ENCODE measurements around the gene DNM3.
"Not testable (repeated sequence)": the region's sequence is repeated elsewhere in the genome, so short reads cannot be mapped to it uniquely, and the experiment has no call there.

DNM3 gene

DNA sequence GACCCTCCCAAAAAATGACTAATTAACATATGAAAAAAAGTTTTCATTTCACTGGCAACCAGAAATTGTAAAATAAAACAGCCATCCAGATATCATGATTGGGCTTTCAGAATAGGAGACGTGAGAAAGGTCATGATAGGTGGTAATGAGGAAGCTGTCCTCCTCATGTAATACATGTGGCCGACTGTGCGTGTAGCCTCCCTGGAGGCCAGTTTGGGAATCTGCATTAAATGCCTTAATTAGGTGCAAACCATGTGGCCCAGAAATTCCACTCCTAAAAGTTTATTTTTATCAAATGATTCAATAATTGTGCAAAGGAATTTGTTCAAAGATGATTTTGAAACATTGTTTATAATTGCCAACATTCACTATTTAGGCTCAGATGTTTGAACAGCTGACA is 451.5 kb downstream of the DNM3 start:
- no peak for DNase-seq

GRCh38 chr1:172293429-172293828 is 452.1 kb downstream of the DNM3 start:
- peak; percentile 71 for DNase-seq

- no peak for DNase-seq
Measured at GRCh38 chr1:172298141-172298540, 456.8 kb downstream of the DNM3 start.

DNA sequence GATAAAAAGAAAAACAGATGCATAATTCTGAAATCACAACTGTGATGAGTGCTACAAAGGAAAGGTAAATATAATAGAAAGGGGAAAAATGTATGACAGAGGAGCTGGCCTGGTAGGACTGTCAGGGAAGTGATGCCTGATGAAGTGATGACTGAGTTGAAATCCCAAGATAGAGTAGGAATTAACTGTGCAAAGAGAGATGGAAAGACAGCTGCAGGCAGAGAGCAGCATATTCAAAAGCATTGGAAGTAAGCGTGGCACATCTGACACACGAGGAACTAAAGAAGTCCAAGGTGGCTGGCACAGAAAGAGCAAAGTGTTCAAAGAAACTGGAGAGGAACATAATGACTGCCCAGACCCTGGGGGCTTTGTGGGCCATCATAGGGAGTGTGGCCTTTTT is 457.6 kb downstream of the DNM3 start:
- DNase-seq = no peak

DNA sequence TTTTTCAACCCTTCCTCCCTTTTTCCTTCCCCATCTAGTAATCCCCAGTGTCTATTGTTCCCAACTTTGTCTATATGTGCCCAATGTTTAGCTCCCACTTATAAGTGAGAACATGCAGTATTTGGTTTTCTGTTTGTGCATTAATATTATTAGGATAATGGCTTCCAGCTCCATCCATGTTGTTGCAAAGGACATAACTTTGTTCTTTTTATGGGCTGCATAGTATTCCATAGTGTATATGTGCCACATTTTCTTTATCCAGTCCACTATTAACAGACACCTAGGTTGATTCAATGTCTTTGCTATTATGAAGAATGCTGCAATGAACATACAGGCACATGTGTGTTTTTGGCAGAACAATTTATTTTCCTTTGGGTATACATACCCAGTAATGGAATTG is 458.2 kb downstream of the DNM3 start:
- DNase-seq = no peak

GRCh38 chr1:172307508-172307907 is 466.2 kb downstream of the DNM3 start:
- not testable (repeated sequence) for DNase-seq

DNA sequence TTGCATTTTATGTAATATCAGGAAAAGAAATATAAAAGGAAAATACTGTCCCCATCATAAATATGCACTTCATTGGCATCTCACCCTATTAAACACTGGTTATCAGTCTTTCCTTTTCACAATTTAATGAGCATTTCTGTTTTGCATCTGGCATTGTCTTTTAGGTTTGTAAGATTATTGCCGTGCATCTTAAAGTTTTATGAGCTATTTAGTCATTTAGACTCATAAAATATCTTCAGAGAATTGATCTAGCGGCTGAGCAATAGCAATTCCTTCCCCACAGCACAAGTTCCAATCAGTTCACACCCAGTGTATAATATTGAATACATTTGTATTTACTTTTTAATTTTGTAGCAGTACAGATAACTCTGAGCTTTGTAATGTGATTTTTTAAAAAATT is 466.8 kb downstream of the DNM3 start:
- no peak for DNase-seq

- DNase-seq = no peak
Measured at GRCh38 chr1:172308577-172308976, 467.3 kb downstream of the DNM3 start.

- peak; percentile 86 for DNase-seq
Measured at GRCh38 chr1:172320733-172321132, 479.4 kb downstream of the DNM3 start.

GRCh38 chr1:172321451-172321850 is 480.2 kb downstream of the DNM3 start:
- peak; percentile 84 for DNase-seq

DNA sequence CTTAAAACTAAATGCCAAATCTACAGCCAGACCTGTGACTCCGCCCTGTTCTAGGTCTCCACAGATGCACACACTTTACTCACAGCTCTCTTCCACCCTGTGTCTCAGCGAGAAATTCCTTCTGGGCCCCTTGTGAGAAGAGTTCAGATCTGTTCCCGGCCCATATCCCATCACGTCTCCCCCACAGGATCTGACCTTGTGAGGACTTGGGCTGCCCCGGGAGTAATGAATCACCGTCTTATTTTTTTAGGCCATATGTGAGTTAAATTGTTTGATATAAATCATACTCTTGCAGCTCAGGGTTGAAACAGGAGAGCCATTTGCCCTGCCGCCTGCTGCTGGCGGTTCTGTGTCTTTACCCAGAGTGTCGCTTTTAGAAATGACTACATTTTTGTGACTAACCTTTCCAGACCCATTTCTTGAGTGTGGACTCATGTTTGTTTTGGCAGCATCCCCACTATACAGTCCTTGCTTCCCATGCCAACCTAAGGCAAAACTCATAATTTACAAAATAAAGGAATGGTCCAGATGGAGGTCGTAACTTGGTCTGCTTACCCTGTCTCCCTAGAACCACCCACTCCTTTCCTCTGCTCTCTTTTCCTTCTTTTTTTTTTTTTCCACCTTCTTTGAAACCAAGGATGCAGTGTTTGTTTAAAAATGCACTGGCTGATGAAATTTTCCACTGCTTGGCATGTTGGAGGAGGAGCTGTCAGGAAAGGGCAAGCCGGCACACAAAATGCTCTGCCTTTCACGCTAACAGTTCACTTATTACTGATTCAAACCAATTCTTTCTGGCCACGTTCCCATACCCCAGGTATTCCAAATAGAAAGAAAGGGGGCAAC is 481.1 kb downstream of the DNM3 start:
- DNase-seq = peak; percentile 99

DNA sequence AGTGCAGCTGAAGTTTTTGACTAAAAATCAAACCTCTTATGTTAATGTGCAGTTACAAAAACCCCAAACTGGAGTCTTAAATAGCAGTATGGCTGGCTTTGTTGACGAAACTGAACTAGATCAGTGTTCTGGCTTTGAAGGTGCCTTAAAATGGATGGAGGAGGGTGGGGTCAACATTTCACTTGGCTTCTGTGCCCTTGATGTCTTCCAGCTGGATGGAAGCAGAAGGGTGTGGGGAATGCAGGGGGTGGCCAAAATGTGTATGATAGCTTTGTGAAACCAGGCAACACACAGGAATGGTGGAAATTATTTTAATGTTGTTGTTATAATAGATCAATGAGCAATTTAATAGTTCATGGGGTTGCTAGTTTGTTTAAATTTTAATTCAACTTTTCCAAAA is 482.4 kb downstream of the DNM3 start:
- no peak for DNase-seq

- no peak for DNase-seq
Measured at GRCh38 chr1:172324086-172324485, 482.8 kb downstream of the DNM3 start.

GRCh38 chr1:172324761-172325160 is 483.5 kb downstream of the DNM3 start:
- no peak for DNase-seq

DNA sequence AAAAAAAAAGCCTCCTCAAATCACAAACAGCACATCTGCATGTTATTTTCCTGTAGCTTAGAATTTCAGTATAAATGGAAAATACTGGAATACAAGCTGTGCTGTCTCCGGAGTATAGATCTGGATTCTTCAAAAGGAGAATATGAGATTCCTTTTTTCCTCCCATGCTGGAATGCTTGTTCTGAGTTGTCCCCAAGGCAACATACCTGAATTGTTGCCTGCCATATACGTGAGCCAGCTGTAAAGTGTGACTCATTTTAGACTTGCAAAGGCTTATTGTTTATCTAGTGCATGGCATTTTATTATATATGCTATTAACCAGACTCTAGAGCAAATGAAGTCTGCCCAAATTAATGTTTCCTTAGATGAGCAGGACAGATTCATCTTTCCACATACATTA is 484.2 kb downstream of the DNM3 start:
- peak; percentile 56 for DNase-seq

GRCh38 chr1:172326136-172326535 is 484.8 kb downstream of the DNM3 start:
- DNase-seq = peak; percentile 46

DNA sequence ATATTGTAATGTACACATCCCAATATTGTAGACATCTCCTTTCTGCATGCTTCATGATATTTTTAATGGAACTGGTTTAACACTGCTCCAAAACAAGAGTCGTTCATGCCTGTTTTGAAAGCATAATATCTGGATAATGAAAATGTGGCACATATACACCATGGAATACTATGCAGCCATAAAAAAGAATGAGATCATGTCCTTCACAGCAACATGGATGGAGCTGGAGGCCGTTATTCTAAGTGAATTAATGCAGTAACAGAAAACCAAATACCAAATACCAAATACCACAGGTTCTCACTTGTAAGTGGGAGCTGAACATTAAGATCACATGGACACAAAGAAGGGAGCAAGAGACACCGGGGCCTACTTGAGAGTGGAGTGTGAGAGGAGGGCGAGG is 487.0 kb downstream of the DNM3 start:
- DNase-seq = no peak

DNA sequence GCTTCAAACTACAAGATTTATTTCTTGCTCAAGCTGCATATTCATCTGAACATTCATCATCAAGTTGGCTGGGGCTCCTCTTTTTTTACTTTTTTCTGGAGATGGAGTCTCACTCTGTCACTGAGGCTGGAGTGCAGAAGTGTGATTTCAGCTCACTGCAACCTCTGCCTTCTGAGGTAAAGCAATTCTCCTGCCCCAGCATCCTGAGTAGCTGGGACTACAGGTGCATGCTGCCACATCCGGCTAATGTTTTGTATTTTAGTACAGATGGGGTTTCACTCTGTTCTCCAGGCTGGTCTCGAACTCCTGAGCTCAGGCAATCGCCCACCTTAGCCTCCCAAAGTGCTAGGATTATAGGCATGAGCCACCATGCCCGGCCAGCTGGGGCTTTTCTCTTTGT is 490.9 kb downstream of the DNM3 start:
- DNase-seq = no peak

GRCh38 chr1:172335377-172335776 is 494.1 kb downstream of the DNM3 start:
- DNase-seq = no peak

DNA sequence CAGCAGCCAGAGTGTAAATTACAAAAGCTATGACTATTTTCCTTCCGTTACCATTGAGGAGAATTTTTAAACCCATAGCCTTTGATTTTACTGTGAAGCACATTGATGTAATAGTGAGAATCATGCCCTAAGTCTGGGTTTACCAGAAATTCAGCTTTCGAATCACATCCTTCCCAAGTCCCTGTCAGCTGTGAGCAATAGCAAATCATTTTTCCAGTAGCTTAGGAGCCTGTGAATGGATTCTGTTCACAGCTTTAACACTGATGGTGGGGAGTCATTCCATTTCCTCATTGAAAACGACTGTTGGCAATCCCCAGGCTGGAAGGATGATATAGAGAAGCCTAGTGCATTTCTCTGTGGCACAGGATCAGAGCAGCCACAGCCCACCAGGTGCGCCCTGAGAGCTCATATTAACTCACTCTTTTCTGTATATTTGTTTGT is 497.0 kb downstream of the DNM3 start:
- DNase-seq = no peak

DNA sequence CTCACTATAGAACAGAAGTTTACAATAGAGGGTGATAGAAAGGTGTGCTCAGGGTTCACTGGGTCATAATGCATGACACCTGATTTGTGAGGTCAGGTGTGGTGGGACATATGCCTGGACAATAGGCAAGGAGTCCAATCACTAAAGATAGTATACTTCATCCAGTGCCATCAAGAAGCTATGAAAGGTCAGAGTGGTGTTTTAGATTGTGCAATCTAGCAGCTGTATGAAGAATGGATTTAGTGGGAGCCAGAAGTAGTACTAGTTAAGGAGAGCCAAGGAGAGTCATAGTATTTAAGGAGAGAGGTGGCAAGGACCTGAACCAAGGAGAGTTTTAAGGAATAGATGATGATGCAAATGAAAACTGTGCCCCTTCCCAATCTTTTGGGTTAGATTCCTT is 498.5 kb downstream of the DNM3 start:
- no peak for DNase-seq

DNA sequence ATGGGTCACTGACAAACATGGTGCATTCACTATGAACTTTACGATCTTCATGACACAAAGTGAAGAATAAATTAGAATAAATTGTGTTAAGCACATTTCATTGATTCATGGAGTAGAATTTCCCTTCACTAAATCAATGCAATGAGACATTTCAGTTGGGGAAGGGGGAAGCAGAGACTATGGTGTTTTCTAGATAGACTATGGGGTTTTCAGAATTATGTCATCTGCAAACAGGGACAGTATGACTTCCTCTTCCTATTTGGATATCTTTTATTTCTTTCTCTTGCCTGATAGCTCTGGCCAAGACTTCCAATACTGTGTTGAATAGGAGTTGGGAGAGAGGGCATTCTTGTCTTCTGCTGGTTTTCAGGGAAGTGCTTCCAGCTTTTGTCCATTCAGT is 499.2 kb downstream of the DNM3 start:
- no peak for DNase-seq

DNA sequence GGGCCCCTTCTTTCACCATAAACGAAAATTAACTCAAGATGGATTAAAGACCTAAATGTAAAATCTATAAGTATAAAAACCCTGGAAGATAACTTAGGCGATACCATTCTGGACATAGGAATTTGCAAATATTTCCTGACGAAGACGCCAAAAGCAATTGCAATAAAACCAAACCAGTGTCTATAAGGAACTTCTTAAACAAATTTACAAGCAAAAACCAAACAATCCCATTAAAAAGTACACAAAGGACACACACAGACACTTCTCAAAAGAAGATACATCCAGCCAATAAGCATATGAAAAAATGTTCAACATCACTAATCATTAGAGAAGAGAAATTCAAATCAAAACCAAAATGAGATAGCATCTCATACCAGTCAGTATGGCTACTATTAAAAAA is 500.4 kb downstream of the DNM3 start:
- no peak for DNase-seq

DNA sequence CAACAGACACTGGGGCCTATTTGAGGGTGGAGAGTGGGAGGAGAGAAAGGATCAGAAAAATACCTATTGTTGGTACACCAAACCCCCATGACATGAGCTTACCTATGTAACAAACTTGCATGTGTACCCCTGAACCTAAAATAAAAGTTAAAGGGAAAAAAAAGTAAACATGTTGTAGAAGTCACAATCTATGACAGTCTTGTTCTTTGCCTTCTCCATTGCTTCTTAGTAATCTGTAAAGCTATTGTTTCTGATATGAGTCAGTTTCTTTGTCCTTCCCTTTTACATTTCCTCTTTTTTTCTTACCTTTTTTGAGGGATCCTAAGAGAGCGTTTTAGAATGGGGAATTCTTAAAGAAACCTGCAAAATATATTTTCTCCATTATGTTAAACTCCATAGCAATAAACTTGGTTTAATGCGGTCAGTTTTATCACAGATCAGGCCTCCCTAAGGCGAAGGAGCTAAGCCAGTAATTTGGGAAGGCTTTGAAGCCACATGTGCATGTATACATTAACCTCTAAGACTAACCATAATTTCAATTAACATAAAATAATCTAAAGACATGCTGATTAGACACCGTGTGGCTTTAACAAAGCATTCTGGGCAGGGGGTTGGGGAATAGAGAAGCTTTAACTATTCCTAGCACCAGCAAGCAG is 501.4 kb downstream of the DNM3 start:
- no peak for DNase-seq
